Activated CD4-positive, CD25-positive, alpha-beta regulatory T cell (primary cell): ENCODE results near the gene FGF3.

Source experiments
- DNase-seq, 4 experiments: peaks; one replicate each; lab custom pipeline; 2025; lab: John Stamatoyannopoulos, UW

FGF3 gene

DNA sequence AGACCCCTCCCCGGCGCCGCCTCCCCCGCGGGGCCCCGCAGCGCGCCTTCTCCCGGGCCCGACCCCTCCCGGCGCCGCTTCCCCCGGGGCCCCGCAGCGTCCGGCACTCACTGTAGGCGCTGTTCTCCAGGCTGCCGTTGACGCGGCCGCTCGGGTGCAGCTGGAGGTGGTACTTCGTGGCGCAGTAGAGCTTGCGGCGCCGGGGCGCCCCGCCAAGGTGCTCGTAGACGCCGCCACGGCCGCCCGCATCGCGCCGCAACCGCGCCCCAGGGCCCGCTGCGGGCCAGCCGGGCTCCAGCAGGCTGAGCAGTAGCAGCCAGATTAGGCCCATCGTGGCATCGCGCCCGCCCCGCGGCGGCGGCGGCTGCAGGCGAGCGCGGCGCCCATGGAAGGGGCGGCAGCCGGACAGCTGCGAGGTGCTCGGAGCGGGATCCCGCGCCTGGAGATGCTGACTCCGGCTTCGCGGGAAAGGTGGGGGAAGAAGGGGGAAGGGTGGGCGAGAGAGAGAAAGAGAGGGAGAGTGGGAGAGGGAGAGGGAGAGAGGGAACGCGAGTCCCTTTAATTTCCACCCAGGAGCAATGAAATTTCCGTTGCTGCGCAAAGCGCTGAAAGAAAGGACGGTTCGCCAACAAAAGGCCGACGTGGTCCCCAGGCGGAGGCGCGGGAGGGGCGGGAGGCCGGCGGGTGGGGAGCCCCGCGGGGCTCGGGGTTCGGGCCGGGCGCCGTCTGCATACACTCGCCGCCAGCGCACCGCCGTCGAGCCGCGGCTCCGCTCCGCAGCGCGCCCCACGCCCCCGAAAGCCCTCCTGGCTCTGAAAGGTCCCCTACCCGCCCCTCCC lies at the start of gene FGF3:
Gene FGF3 (minus strand): TSS at position 814 of the 839 bp plus-strand sequence. CDS start 483 bp downstream, at position 331.
- no peak for DNase-seq

- no peak for DNase-seq
Measured at GRCh38 chr11:69868871-69869270, 49.7 kb upstream of the FGF3 start.

- DNase-seq, result no peak
Measured at GRCh38 chr11:69868006-69868810, 49.0 kb upstream of the FGF3 start.

DNA sequence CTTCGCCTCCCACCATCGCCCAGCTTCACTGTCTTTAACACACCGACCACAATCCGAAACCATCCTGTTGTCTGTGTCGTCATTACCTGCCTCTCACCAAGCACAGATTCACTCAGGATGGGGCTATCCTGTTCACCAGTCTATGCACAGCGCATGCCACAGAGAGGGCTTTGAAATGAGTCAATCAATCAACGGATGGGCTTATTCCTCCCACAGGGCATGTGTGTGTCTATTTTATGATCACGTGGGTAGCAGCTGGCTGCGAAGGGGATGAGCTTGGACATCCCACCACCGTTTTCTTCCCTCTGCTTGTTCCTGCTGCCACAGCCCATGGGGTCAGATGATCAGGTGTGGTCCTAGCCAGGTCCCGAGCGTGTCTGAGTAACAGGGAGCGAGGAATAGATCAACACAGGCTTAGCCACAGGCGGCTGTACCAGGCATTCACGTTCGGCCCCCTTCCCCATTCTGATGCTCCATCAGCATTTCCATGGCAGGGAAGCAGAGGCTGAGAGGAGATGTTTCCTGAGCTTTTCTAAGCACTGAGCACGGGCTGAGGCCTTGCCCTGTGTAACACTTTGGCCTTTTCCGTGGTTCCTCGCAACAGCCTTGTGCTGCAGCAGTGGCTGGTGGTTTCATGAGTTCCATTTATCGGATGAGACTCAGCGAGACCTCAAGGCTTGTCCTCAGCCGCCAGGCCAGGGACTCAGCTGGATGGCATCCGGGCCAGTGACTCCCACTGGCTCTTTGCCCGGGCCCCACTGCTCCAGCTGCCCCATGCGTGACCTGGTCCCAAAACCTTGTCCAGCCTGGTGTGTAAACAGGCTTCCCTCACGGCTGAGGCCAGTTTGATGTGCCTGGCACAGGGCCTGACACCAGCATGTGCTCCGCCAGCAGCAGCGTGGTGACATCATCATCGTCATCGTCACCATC lies 48.1 kb upstream of the FGF3 start:
- DNase-seq, result no peak

GRCh38 chr11:69866648-69867047 lies 47.4 kb upstream of the FGF3 start:
- DNase-seq, result no peak

DNA sequence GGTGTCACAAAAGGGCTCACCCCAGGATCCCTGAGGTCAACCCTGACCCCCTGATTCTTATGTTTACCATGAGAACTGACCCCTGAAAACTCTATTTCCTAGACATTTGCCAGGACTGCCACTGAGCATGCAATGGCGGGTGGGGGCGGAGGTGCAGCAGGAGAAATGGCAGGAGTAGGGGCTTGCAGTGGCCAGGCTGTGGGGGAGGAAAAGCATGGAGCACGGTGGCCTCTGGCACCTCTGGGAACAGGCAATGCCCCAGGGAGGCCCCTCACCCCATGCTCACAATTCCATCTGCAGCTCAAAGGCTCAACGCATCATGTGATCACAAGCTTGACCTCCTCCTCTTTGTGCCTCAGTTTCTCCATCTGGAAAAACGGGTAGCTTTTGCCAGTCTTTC lies 46.5 kb upstream of the FGF3 start:
- no peak for DNase-seq

GRCh38 chr11:69864686-69865661 lies 45.8 kb upstream of the FGF3 start:
- no peak for DNase-seq

DNA sequence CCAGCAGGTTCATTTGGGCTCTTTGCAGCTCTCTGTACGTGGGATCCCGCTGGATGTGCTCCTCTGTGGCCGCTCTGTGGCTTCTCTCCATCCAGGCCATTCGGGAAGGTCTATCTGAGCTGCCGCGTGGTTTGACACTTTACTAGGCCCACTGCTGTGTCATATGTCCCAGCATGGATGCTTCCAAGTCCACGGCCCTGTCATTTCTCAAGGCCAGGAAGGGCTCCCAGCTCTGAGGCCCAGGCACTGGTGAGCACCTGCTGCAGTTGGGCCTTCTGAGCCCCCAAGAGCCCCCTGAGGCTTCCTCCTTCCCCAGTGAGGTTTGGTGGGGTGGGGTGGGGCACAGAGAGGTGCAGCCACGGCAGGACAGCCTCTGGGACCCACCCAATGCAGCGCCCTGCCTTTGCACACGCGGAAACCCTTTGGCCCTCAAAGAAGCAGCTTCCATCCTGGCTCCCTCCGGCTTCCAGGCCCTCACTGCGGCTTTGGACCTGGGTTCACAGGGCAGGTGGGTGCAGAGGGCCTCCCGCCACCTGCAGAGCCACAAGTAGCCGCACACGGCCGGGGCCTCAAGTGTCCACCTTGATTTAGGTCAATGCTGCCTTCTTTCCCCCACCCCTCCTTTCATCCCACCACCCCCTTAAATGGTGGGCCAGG lies 44.5 kb upstream of the FGF3 start:
- no peak for DNase-seq

GRCh38 chr11:69862797-69863543 lies 43.8 kb upstream of the FGF3 start:
- DNase-seq, result no peak

- no peak for DNase-seq
Measured at GRCh38 chr11:69862331-69862771, 43.1 kb upstream of the FGF3 start.

DNA sequence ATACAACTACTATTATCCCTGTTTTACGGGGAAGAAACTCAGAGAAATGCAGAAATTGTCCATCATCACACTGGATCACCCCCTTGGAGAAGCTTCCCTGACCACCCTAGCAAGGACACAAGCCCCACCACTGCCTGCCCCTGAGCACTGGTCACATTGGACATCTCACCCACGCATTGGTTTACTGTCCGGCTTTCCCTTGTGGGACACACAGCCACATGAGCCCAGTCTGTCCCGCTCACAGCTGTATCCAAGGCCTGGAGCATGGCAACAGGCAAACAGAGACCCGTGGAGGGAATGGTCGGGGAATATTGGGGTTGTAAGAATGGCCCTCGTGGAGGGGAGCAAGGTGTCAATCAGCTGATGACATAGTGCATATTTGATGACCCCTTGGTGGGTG lies 42.7 kb upstream of the FGF3 start:
- no peak for DNase-seq

DNA sequence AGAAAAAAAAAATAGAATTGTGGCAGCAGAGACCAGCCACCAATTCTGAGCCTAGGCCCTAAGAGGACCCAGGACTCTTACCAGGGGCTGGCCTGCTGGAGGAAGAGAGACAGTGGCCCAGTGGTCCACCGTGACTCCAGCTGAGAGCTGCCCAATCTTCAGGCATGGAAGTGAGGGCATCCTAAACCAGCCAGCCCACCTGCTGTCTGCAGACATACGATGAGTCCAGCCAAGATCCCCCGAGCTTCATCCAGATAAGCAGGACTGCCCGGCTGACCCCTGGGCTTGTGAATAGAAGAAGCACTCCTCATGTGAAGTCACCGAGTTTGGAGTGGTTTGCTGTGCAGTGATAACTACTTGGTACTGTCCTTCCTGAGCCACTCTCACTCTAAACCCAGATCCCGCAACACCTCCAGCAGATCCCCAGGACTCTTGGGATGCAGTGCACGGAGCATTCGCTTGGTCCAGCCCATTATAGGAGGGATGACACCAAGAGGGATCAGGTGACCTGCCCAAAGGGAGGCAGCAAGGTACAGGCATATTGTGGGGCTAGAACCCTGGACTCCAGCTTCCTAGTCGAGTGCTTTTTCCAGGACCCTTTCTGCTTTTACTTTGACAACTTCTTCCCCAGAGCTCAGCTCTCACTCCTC lies 41.7 kb upstream of the FGF3 start:
- DNase-seq, result no peak

DNA sequence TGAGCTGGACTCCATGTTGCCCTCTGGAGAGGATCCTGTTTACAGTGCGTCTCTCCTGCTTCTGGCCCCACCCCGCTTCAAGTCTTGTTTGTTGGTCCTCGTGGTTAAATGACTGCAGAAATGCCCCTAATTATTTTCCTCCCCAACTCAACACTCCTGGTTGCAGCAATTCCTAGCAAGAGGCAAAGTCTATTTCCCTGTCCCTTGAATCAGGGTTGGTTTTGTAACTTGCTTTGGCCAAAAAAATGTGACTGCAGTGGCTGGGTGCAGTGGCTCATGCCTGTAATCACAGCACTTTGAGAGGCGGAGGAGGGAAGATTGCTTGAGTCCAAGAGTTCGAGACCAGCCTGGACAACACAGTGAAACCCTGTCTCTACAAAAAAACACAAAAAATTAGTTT lies 41.0 kb upstream of the FGF3 start:
- DNase-seq, result no peak

DNA sequence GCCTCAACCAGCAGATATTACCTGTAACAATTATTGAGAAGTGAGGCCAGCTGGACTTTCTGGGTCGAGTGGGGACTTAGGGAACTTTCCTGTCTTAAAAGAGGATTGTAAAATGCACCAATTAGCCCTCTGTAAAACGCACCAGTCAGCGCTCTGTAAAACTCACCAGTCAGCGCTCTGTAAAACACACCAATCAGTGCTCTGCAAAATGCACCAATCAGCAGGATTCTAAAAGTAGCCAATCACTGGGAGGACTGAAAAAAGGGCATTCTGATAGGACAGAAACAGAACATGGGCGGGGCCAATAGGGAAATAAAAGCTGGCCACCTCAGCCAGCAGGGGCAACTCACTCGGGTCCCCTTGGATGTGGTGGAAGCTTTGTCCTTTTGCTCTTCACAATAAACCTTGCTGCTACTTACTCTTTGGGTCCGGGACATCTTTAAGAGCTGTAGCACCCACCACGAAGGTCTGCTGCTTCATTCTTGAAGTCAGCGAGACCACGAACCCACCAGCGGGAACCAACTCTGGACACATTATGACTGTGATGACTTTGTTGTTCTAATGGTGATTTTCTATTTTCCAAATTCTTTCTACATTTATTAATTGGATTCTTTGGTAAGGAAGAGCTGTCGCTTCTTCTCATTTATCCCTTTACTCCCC lies 40.2 kb upstream of the FGF3 start:
- no peak for DNase-seq

GRCh38 chr11:69855421-69855820 lies 36.2 kb upstream of the FGF3 start:
- DNase-seq, result no peak

- no peak for DNase-seq
Measured at GRCh38 chr11:69854713-69855112, 35.5 kb upstream of the FGF3 start.

- DNase-seq, result no peak
Measured at GRCh38 chr11:69852056-69852455, 32.8 kb upstream of the FGF3 start.

- DNase-seq, result no peak
Measured at GRCh38 chr11:69848201-69848600, 29.0 kb upstream of the FGF3 start.
